ENCODE data around the gene PODNL1.
"Not testable (repeated sequence)": the region's sequence is repeated elsewhere in the genome, so short reads cannot be mapped to it uniquely, and the experiment has no call there.

PODNL1 gene, protein sequence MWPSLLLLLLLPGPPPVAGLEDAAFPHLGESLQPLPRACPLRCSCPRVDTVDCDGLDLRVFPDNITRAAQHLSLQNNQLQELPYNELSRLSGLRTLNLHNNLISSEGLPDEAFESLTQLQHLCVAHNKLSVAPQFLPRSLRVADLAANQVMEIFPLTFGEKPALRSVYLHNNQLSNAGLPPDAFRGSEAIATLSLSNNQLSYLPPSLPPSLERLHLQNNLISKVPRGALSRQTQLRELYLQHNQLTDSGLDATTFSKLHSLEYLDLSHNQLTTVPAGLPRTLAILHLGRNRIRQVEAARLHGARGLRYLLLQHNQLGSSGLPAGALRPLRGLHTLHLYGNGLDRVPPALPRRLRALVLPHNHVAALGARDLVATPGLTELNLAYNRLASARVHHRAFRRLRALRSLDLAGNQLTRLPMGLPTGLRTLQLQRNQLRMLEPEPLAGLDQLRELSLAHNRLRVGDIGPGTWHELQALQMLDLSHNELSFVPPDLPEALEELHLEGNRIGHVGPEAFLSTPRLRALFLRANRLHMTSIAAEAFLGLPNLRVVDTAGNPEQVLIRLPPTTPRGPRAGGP

DNA sequence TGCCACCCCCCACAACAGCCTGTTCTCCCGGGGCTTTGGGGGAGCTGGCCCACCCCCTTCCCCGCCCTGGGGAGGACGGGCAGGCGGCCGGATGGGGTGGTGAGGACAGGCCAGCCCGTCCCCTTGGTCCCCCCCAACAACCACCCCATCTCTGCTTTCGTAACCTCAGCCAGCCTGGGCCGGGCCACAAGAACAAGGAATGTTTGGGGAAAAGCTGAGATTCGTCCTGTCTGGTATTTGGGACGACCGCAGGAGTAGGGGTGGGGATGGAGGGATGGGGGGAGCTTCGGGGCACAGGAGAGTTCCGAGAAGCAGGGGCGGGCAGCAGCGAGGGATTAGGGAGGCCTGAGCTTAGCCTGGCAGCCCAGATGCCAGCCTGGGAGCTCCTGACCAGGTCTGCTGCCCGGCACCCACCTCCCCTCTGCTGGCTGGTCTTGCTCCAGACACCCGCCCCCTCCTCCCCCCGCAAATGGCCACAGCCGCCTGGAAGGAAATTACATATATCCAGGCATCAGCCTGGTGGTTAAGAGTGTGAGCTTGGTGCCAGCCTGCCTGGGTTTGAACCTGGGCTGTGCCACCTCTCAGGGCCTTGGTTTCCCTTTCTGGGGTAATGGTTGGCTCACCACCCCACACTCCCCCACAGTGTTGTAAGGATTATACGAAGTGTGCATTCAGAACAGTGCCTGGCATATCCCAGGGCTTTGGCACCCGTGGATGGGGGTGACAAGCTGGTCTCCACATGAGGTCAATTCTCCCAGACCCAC is at the start of gene PODNL1:
PODNL1 (minus strand) TSS at position 117 of the 764 bp plus-strand sequence. CDS start 236 bp downstream, outside the sequence.
- DNase-seq, result no peak

DNA sequence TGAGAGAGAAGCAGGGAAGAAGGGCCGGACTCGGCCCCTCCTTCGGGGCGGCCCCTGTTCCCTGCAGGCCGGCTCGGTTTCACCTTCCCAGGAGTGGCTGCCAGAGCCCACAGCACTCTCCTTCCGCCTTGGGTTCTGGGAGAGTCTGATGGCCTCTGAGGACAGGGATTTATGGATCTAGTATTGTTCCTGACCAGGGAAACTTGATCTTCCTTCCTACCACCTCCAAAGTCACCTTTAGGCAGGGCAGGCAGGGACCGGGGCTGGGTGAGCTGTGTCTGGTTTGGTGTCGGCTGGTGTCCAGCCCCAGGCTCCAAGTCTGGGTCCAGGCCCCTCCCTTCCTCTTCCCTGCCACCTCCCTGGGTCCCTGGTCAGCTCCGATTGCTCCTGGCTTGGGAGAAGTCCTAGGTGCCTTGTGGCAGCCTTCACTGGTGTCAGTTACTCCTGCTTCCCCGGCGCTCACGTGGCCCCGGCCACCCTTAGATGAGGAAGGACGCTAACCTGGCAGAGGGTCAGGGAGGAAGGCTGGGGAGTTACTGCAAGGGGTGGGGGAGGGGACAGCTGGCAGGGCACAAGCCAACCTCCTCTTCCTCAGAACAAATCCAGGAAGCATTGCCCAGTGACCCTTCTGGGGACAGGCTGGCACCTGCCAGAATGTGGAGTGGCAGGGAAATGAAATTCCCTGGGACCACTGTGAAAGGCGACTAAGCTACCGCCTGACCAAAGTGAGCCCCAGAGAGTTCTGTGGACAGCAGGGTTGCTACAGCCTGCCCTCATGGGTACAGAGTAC is 49.1 kb upstream of the PODNL1 start:
- DNase-seq, result peak in 1 of 2 donors; percentile 26

DNA sequence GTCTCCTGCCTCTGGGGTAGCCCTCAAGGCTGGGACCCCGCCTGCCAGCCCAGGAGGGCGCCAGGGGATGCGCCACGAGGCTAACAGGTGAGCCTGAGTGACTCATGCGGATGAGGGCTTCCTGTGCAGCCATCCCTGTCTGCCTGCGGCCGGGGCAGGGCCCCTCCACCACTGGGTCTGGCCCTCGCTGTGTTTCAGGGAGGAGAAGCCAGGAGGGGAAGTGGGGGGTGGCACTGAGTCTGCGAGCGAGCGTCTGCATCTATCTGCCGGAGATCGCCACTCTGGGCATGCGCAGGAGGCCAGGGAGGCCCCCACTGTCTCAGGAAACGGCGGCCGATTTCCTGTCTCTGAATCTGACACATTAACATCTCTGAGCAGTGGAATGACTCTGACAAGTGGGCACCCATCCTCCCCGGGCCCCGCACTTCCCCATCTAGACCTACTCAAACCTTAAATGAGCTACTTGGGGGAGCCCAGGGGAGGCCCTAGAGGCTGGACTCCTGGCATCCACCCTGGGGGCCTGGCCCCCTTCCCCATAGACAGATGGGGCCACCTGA is 48.2 kb upstream of the PODNL1 start:
- DNase-seq, result peak; percentile 98

DNA sequence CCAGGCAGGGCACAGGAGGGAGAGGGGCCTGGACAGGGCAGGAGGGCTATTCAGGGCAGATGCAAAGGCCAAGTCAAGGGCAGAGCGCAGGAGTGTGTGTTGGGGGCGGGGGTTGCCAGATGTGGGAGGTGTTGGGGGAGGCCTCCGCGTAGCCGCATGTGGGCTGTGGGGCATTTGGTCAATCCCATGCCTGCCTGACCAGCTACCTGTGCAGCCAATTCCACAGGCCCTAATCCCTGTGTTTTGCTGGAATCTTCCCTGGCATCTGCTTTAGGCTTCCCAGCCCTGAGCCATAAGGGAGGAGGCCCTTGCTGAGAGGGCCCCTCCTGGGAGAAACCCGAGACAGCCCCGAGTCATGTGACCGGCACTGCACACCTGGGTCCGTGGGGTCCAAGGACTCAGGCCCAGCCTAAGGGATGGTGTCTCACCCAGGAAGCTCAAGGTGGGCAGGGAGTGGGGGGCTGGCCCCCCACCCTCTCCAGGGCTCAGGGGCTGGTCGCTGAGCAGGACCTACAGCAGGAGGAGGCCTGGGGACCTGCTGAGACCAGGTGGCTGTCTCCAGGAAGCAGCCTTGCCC is 47.6 kb upstream of the PODNL1 start:
- no peak for DNase-seq

DNA sequence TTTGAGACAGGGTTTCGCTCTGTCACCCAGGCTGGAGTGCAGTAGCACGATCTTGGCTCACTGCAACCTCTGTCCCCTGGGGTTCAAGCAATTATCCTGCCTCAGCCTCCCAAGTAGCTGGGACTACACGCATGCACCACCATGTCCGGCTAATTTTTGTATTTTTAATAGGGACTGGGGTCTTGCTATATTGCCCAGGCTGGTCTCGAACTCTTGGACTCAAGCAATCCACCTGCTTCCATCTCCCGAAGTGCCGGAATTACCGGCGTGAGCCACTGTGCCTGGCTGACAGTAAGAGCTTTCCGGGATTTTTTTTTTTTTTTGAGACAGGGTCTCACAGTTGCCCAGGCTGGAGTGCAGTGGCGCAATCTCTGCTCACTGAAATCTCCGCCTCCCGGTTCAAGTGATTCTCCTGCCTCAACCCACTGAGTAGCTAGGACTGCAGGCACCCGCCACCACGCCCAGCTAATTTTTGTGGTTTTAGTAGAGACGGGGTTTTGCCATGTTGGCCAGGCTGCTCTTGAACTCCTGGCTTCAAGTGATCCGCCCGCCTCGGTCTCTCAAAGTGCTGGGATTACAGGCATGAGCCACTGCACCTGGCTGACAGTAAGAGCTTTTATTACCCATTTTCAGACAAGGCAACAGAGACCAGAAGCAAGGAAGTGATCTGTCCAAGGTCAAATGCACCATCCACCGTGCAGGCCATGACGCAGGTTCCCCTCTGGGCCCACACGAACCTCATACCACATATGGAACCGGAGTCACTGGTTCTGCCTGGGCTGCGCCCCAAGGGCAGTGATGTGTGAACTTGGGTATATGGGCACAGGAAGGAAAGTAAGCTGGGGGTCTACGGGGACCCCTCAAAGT is 46.9 kb upstream of the PODNL1 start:
- DNase-seq, result peak; percentile 39 to 63

DNA sequence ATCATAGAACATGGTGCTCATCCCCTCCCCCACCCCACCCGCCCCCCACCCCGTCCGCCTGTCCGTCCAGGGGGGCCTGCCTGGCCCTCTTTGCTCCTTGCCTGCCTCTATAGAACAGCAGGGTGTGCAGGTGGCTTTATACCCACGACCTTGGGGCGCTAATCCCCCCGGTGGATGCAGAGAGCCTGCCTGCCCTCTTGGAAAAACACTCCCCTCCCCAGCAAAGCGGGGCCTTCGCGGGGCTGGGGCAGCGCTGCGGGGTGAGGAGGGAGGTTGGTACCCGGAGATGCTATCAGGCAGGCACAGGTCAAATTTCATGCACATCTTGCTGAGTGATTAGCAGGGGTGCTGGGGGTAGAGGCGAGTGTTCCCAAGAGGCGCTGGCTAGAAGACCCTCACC is 46.0 kb upstream of the PODNL1 start:
- DNase-seq, result no peak

DNA sequence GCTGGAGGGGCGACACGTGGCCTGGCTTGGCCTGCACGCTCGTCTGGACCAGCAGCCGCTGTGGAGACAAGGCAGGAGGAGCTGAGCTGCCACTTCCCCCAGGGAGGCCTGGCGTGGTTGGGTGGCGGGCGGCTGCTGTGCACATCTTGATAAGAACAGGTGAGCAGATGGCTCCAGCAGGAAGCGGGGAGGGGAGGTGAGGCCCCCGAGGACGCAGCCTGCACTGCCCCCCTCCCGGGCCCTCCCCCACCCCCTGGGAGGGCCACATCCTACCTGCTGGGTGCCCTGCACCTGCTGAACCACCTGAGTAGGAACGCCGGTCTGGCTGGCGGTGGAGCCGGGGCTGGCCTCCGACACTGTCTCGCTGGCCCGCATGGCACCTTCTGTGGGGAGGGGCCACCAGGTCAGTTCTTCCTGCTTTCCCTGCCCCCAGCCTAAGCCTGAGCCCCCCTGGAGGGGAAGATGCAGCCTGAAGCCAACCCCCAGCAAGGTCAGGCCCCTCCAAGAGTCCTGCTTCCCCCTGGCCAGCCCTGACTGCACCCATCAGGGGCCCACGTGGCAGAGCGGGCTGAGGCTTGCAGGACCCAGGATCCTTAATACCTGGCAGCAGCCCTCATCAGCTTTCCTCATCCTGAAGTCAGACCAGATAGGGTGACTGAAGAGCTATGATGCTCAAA is 45.1 kb upstream of the PODNL1 start:
- peak; percentile 43 to 46 for DNase-seq

DNA sequence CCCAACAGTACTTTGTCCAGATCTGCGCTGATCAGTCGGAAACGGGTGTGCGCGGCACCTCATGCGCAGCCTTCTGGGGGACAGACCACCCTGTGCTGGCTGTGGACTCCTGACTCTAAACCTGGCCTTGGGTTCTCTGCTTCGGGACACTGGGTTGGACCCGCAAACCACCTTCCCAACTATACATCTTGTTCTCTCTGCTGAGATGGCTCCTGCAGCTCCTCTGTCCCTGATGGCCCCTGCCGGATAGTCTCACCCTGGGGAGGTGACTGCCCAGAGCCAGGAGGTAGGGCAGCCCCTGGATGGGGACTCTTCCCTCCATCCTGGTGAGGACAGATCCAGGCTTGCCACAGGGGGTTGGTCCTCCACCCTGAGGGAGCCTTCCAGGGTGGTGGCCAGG is 44.6 kb upstream of the PODNL1 start:
- DNase-seq, result no peak

DNA sequence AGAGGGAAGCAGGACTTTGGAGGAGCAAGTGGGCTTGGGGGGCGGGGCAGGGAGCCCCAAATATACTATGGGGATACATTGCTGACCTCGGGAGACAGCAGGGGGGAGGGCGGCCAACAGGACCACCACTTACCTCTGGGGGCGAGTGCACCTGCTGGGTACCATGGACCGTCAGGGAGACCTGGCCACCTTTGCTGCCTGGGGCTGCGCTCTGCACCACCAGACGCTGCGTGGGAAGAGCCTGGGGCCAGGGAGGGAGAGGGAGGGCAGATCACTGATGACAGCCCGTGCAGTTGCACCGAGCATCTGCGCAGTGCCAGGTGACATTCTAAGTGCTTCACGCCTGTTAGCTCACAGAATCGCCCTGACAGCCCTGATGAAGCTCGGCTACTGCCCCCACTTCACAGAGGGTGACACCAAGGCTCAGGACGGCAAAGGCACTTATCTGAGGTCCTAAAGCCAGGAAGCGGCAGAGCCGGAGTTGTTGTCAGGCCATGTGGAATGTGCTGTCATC is 43.8 kb upstream of the PODNL1 start:
- DNase-seq, result no peak

DNA sequence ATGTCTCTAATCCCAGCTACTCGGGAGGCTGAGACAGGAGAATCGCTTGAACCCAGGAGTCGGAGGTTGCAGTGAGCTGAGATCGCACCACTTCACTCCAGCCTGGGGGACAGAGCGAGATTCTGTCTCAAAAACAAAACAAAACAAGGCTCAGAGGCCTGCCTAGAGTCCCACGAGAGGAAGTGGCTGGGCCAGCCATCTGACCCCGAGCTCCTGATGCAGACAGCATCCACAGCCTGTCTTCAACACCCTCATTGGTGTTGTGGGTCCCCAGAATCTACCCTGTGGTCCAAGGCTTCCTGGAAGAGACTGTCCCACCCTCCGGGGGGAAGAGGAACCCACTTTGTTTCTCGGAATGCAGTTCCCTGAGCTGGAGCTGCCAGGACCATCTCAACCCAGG is 43.2 kb upstream of the PODNL1 start:
- no peak for DNase-seq

DNA sequence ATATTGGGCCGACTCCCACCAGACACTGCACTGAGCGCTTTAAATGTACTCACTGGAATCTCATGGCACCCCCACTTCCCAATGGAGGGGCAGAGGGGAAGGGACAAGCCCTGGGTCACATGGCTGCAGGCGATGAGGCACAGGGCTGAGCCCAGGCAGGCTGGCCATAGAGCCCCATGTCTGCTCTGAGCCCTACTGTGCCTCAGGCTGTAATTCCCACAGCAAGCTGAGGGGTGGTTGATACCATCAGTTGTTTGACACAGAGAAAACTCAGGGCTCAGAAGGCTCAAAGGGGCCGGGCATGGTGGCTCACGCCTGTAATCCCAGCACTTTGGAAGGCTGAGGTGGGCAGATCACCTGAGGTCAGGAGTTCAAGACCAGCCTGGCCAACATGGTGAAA is 42.8 kb upstream of the PODNL1 start:
- DNase-seq, result no peak

DNA sequence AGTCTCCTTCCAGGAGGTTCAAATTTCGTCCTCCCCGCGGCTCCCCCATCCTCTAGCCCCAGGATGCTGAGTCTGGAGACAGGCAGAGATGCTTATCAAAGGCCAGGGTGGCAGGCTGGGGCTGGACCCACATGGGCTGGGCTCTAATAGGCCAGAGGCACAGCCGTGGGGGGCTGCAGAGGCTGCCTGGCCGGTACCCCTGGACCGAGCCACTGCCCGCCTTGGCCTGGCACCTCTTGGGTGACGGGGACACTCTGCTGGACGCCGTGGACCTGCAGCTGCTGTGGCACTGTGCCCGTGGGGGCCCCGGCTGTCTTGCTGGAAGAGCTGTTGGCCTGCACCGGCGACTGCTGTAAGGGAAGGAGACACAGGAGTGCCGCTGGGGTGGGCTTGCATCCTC is 42.1 kb upstream of the PODNL1 start:
- no peak for DNase-seq

DNA sequence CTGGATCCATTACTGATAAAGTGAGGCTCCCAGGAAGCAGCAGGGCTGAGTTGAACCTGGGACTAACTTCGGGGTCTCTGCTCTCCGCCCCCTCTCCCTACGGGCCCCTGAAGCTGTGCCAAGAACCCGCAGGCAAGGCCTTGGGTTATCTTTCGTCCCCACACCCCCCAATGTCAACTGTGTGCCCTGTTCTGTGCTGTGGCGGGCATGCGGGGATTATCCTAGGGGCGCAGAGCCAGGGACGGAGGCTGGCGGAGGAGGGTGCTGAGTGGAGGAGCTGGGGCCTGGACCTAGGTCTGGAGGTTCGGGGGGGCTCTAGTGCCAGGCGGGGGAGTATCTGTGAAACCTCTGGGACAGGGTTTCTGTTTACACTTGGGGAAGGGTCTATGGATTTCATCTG is 41.5 kb upstream of the PODNL1 start:
- DNase-seq, result no peak

DNA sequence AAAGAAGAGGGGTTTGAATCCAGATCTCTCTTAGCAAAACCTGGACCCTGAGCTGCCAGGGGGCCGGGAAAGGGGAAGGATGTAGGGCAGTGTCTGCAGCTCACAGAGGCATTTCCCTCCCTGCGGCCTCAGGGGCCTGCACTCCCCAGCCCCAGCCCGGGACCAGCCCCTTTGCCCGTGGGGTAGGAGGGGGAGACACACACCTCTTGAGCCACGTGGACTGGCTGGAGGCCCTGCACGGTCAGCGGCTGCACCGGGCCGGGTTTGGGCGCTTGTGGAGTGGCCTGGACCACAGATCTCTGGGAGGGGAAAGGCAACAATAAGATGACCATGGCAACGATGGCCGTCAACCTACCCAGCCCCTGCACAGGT is 41.0 kb upstream of the PODNL1 start:
- DNase-seq, result no peak

DNA sequence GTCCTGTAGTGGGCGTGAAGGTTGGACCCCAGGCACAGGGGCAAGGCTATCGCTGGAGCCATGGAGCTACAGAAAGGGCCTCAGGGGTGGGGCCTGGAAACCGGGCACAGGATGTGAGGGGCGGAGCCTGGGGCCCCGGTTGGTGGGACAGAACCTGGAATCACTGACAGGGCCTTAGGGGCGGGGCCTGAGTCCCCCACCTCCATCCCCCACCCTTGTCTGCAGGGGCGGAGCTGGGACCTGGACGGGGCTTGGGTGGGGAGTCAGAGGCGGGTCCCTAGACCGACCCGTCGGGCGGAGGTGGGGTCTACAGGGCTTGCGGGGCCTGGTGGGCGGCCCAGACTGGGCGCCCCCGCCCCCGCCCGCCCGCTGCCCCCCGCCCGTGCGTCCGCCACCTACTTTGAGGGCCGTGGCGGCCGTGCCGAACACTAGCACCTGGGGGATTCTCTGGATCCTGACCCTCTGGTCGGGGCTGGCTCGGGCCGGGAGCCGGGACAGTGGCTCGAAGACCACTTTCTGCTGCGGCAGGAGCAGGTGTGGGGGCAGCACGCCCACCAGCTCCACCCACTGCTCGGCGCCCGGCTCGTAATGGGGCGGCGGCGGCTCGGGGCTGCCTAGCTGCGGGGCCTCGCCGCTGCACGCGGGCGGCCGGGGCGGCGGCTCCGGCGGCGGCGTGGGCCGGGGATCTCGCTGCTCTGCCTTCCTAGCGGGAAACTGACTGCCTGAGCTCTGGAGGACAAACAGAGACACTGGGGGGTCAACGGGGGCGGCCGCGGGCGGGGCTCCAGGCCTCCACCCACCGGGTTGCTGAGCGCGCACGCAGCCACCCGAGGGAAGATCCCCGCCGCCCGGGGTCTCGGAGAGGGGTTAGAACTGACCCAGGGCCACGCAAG is 40.4 kb upstream of the PODNL1 start:
- peak; percentile 49 to 62 for DNase-seq

DNA sequence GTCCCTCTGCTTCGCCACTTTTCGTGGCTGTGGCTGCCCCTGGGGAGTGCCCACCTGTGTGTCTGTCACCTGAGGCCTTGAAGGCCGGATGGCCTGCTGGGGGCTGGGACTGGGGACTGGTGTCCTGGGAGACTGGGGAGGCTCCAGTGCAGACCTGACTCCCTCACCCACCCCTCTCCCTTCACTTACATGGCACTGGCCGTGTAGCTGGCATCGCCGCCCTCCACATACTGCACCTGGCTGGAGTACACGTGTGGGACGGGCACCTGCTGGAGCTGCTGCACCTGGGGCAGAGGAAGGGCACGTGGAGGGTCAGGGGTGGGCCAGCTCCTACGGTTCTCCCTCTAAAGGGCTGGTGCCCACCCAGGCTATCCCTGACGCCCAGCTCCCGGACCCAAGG is 39.6 kb upstream of the PODNL1 start:
- no peak for DNase-seq

DNA sequence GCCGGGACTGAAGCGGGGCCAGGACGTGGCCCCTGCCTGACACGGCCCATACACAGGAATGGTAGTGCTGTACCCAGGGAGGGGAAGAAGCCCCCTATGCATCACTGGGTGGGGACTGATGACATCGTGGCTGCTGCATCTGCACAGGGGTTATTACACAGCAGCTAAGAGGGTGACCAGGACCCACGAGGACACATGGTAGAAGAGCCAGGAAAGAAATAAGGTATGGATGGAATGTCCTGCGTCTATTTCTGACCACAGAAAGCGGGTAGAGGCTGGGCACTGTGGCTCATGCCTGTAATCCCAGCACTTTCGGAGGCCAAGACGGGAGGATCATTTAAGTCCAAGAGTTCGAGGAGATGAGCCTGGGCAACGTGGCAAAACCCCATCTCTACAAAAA is 38.2 kb upstream of the PODNL1 start:
- DNase-seq, result no peak

DNA sequence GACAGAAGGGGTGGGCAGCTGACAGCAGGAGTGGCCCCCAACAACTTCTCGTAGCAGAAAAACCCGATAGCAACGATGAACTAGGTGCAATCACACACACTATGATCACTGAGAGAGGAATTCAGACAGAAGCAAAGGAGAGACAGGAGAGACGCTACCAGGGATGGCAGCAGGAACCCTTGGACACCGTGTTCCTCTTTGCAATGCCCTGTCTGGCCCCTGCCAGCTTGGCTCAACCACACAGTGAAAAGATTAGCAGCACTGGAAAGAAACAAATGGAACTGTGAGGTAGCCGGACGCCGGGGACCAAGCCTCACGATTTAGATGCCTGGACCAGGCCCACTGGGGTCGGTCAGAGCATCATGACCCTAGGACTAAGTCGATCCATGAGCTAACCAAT is 37.7 kb upstream of the PODNL1 start:
- DNase-seq, result no peak

DNA sequence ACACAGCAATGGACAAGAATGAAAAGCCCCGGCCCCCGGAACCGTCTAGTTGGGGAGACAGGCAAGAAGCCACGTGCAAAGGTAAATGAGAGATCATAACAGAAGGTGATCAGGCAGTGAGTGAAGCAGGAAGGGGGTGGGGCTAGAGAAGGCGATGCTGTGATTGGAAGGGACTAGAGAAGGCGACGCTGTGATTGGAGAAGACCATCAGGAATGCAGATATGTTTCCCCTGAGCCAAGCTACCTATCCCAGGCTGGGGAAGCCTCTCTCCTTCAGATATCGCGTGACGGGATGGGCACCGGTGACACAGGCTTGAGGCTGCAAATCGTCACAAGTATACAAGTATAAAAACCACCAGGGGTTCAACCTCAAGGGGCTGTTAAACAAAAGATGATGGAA is 35.9 kb upstream of the PODNL1 start:
- DNase-seq, result peak; percentile 42 to 53

DNA sequence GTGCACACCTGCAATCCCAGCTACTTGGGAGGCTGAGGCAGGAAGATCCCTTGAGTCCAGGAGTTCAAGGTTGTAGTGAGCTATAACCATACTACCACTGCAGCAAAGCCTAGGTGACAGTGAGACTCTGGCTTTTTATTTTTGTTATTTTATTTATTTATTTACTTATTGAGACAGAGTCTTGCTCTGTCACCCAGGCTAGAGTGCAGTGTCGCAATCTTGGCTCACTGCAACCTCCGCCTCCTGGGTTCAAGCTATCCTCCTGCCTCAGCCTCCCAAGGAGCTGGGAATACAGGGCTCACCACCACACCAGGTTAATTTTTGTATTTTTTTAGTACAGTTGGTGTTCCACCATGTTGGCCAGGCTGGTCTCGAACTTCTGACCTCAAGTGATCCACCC is 35.3 kb upstream of the PODNL1 start:
- not testable (repeated sequence) for DNase-seq

Data from CD4-positive, alpha-beta T cell treated with Interleukin-1 beta for 1 hour (primary cell).